Upper lobe of left lung (tissue), 4 donors: Measurements from ENCODE around the gene ZDHHC13.

Experiments used
- POLR2AphosphoS5 ChIP-seq, 2 donors: sonication (generic); formaldehyde crosslinking; IDR thresholded peaks; one replicate each; pipeline ENCODE4 v1.5.1; 2017; ENCODE audit warnings: antibody characterized with exemption in 2 of 2
- TF ChIP-seq, protein P1 (sequence below), 6 experiments: fragments of 450-650 bp in 4 of 6; fragments of 200-600 bp in 2 of 6; sonication (generic) in 2 of 6; IDR thresholded peaks; one replicate each; pipeline ENCODE4 v1.5.1; 2016 to 2019; ENCODE audit warnings: antibody characterized with exemption in 6 of 6

DNA sequence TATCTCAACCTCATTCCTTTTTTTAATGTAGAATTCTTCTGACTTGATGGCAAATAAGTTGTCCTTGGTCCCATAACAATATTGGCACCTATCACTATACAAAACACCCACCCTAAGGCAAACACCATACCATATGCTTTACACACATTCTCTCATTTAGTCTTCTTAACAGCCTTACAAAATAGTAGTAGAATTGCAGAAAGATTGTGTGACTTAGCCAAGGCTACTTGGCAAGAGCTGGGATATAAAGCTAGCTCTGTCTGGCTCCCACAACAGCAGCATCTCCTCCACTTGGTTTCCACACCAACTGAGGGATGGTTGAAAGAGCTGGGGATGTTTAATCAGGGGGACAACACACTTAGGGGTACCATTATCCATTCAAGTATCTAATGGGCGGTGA, 9.8 kb upstream of the ZDHHC13 start:
- TF ChIP-seq, protein P1, sequence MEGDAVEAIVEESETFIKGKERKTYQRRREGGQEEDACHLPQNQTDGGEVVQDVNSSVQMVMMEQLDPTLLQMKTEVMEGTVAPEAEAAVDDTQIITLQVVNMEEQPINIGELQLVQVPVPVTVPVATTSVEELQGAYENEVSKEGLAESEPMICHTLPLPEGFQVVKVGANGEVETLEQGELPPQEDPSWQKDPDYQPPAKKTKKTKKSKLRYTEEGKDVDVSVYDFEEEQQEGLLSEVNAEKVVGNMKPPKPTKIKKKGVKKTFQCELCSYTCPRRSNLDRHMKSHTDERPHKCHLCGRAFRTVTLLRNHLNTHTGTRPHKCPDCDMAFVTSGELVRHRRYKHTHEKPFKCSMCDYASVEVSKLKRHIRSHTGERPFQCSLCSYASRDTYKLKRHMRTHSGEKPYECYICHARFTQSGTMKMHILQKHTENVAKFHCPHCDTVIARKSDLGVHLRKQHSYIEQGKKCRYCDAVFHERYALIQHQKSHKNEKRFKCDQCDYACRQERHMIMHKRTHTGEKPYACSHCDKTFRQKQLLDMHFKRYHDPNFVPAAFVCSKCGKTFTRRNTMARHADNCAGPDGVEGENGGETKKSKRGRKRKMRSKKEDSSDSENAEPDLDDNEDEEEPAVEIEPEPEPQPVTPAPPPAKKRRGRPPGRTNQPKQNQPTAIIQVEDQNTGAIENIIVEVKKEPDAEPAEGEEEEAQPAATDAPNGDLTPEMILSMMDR (IDR thresholded peaks at IDR 0.05), result no peak
- no peak for TF ChIP-seq POLR2AphosphoS5 (IDR thresholded peaks at IDR 0.05)
